GM21825 (cell line): ENCODE results near the gene CEACAM18.

Experiments used
- ATAC-seq: cut with Tn5 transposase; IDR thresholded peaks from one replicate; pipeline ENCODE4 v1.9.1; 2021; ENCODE audit warnings: mild to moderate bottlenecking, moderate library complexity; ENCODE audit not compliant: unreplicated experiment

CEACAM18 gene

GRCh38 chr19:51524666-51525264 is 46.4 kb downstream of the CEACAM18 start:
- no peak for ATAC-seq

GRCh38 chr19:51525651-51526050 is 47.3 kb downstream of the CEACAM18 start:
- ATAC-seq, result no peak

GRCh38 chr19:51529301-51529700 is 51.0 kb downstream of the CEACAM18 start:
- ATAC-seq, result no peak

GRCh38 chr19:51530616-51531015 is 52.3 kb downstream of the CEACAM18 start:
- ATAC-seq, result no peak

GRCh38 chr19:51531349-51532315 is 53.3 kb downstream of the CEACAM18 start, which contains the start of gene SIGLEC6:
Gene SIGLEC6 (minus strand): TSS chr19:51531670. CDS start chr19:51531648, 22 bp downstream.
- ATAC-seq, result no peak

GRCh38 chr19:51535535-51535934 is 57.2 kb downstream of the CEACAM18 start:
- no peak for ATAC-seq

GRCh38 chr19:51539821-51540366 is 61.6 kb downstream of the CEACAM18 start:
- ATAC-seq, result no peak
